SK-N-SH (cell line): ENCODE data around the gene COL25A1. TPM values are rescaled to one million over a fixed set of nuclear protein-coding genes. Genes with fewer than 3 reads are reported as not detected.

Experiments
- CTCF ChIA-PET: fragments of 300-600, 350-600 bp; formaldehyde crosslinking; extraction: SDS; loops from one replicate; lab custom pipeline; 2021; lab: Yijun Ruan, JAX
- POLR2A ChIA-PET: fragments of 350-600 bp; sonication (Branson Sonifier 250); formaldehyde crosslinking; extraction: SDS; loops from one replicate; lab custom pipeline; 2020; ENCODE audit warnings: antibody characterized with exemption, inconsistent platforms; lab: Yijun Ruan, JAX
- DNase-seq: peaks from one replicate; pipeline ENCODE4 v3.0.0; 2012
- H2AFZ ChIP-seq: fragments of 200-600 bp; sonication (generic); 2 replicates; pipeline ENCODE4 v1.8.1; 2016; ENCODE audit warnings: antibody characterized with exemption, mild to moderate bottlenecking, low read depth
- H3F3A ChIP-seq: fragments of 200-600 bp; sonication (generic); replicated peaks from 2 replicates; pipeline ENCODE3; 2016; ENCODE audit warnings: antibody characterized with exemption, mild to moderate bottlenecking; ENCODE audit not compliant: insufficient read depth
- H3K27ac ChIP-seq, 2 experiments: fragments of 200-500 bp in 1 of 2; fragments of 200-600 bp in 1 of 2; sonication (Bioruptor generic) in 1 of 2; sonication (generic), shearing (Covaris generic) in 1 of 2; 2 replicates each; pipeline versions ENCODE4 v1.5.1 to v1.6.1; 2014 to 2016; ENCODE audit warnings: low read depth in 2 of 2, inconsistent platforms in 1 of 2, low read length in 1 of 2, mild to moderate bottlenecking in 1 of 2, mixed read lengths in 1 of 2
- H3K27me3 ChIP-seq: fragments of 200-600 bp; sonication (generic), shearing (Covaris generic); 2 replicates; pipeline ENCODE4 v1.6.1; 2016; ENCODE audit warnings: mixed run types; ENCODE audit not compliant: insufficient read depth
- H3K36me3 ChIP-seq, 2 experiments: fragments of 200-500 bp in 1 of 2; fragments of 200-600 bp in 1 of 2; sonication (Bioruptor generic) in 1 of 2; sonication (generic) in 1 of 2; replicated peaks in 1 of 2; 2 replicates each; pipeline versions ENCODE3 to v1.5.1; 2014 to 2016; ENCODE audit warnings: low read length in 1 of 2, mild to moderate bottlenecking in 1 of 2; ENCODE audit not compliant: insufficient read depth in 2 of 2, control insufficient read depth in 1 of 2
- H3K4me1 ChIP-seq, 2 experiments: fragments of 200-500 bp in 1 of 2; fragments of 200-600 bp in 1 of 2; sonication (Bioruptor generic) in 1 of 2; sonication (generic), shearing (Covaris generic) in 1 of 2; 2 replicates each; pipeline versions ENCODE4 v1.5.1 to v1.6.1; 2014 to 2016; ENCODE audit warnings: low read depth in 1 of 2, low read length in 1 of 2, mixed run types in 1 of 2; ENCODE audit not compliant: insufficient read depth in 2 of 2, control insufficient read depth in 1 of 2
- H3K4me2 ChIP-seq: fragments of 200-600 bp; sonication (generic), shearing (Covaris generic); 2 replicates; pipeline ENCODE4 v1.6.1; 2017; ENCODE audit warnings: mixed run types
- H3K4me3 ChIP-seq, 2 experiments: fragments of 200-500 bp in 1 of 2; fragments of 200-600 bp in 1 of 2; sonication (Bioruptor generic) in 1 of 2; sonication (generic), shearing (Covaris generic) in 1 of 2; 2 replicates each; pipeline versions ENCODE4 v1.5.1 to v1.8.1; 2014 to 2016; ENCODE audit warnings: low read depth in 2 of 2, inconsistent platforms in 1 of 2, low read length in 1 of 2, mild to moderate bottlenecking in 1 of 2, mixed read lengths in 1 of 2, moderate library complexity in 1 of 2
- H3K79me2 ChIP-seq: fragments of 200-600 bp; sonication (generic); 2 replicates; pipeline ENCODE4 v1.8.1; 2017; ENCODE audit warnings: mild to moderate bottlenecking; ENCODE audit not compliant: insufficient read depth
- H3K9ac ChIP-seq: fragments of 200-600 bp; sonication (generic); 2 replicates; pipeline ENCODE4 v1.6.1; 2017; ENCODE audit warnings: mixed run types
- H3K9me2 ChIP-seq: fragments of 200-600 bp; sonication (generic); 2 replicates; pipeline ENCODE4 v1.6.1; 2017; ENCODE audit warnings: mixed run types
- H3K9me3 ChIP-seq: fragments of 200-600 bp; sonication (generic); 2 replicates; pipeline ENCODE4 v1.6.1; 2017; ENCODE audit warnings: mixed run types, mild to moderate bottlenecking, moderate library complexity
- H4K20me1 ChIP-seq: fragments of 200-600 bp; sonication (generic); 2 replicates; pipeline ENCODE4 v1.6.1; 2017; ENCODE audit warnings: mild to moderate bottlenecking, mixed run types; ENCODE audit not compliant: insufficient read depth
- CHD2 ChIP-seq: fragments of 150-350 bp; IDR thresholded peaks from 2 replicates; pipeline ENCODE4 v1.6.1; 2018; ENCODE audit warnings: low read length; ENCODE audit not compliant: partially characterized antibody
- CTCF ChIP-seq: fragments of 200-600 bp; sonication (generic); IDR thresholded peaks from 2 replicates; pipeline ENCODE4 v1.6.1; 2017; ENCODE audit warnings: antibody characterized with exemption, mild to moderate bottlenecking, moderate library complexity
- FOSL2 ChIP-seq: IDR thresholded peaks from 2 replicates; pipeline ENCODE4 v1.4.0; 2012; ENCODE audit warnings: low read depth, mild to moderate bottlenecking, moderate library complexity, borderline replicate concordance
- FOXM1 ChIP-seq: IDR thresholded peaks from 2 replicates; pipeline ENCODE4 v1.4.0; 2012; ENCODE audit warnings: low read depth, mild to moderate bottlenecking
- GATA2 ChIP-seq: sonication (generic); formaldehyde crosslinking; IDR thresholded peaks from 2 replicates; pipeline ENCODE4 v1.5.0; 2020; ENCODE audit warnings: mild to moderate bottlenecking, missing genetic modification reagents
- JUND ChIP-seq: IDR thresholded peaks from 2 replicates; pipeline ENCODE4 v1.4.0; 2012
- MAX ChIP-seq: IDR thresholded peaks from 2 replicates; pipeline ENCODE4 v1.4.0; 2012; ENCODE audit warnings: low read depth
- MEF2A ChIP-seq: IDR thresholded peaks from 2 replicates; pipeline ENCODE4 v1.4.0; 2012; ENCODE audit warnings: low read depth, borderline replicate concordance
- MXI1 ChIP-seq: IDR thresholded peaks from 2 replicates; pipeline ENCODE4 v1.6.1; 2012; ENCODE audit warnings: mild to moderate bottlenecking, low read depth, low read length, improper control_type of control experiment
- NFIC ChIP-seq: IDR thresholded peaks from 2 replicates; pipeline ENCODE4 v1.4.0; 2012; ENCODE audit warnings: borderline replicate concordance
- PBX3 ChIP-seq: IDR thresholded peaks from 2 replicates; pipeline ENCODE4; 2012
- RAD21 ChIP-seq: IDR thresholded peaks from 2 replicates; pipeline ENCODE4 v1.6.1; 2012; ENCODE audit warnings: mild to moderate bottlenecking, low read length
- REST ChIP-seq: IDR thresholded peaks from 2 replicates; pipeline ENCODE4 v1.6.1; 2012; ENCODE audit warnings: mild to moderate bottlenecking, low read depth, low read length, moderate library complexity
- RFX5 ChIP-seq: IDR thresholded peaks from 2 replicates; pipeline ENCODE4 v1.6.1; 2012; ENCODE audit warnings: mild to moderate bottlenecking, improper control_type of control experiment, low read length
- RXRA ChIP-seq: IDR thresholded peaks from 2 replicates; pipeline ENCODE4 v1.4.0; 2012; ENCODE audit warnings: low read depth, mild to moderate bottlenecking, borderline replicate concordance
- TCF12 ChIP-seq: IDR thresholded peaks from 2 replicates; pipeline ENCODE4 v1.4.0; 2012
- USF1 ChIP-seq: IDR thresholded peaks from 2 replicates; pipeline ENCODE4 v1.4.0; 2012; ENCODE audit warnings: low read depth, borderline replicate concordance
- USF2 ChIP-seq: fragments of 150-350 bp; IDR thresholded peaks from 2 replicates; pipeline ENCODE4 v1.6.1; 2017; ENCODE audit warnings: antibody characterized with exemption, low read length, low read depth, borderline replicate concordance
- YY1 ChIP-seq: IDR thresholded peaks from 2 replicates; pipeline ENCODE4 v1.4.0; 2012; ENCODE audit warnings: low read depth, mild to moderate bottlenecking
- WGBS: methylation state at CpG from one replicate; pipeline ENCODE4 v1.1.6; 2017; ENCODE audit warnings: low lambda C conversion rate; 5-methylcytosine and 5-hydroxymethylcytosine counted together
- polyA plus RNA-seq, 3 experiments: library from polyadenylated mRNA; depleted of rRNA; stranded (reverse); fragments of >200 nt; gene quantifications; 2 replicates each; pipeline ENCODE4 v1.2.3, GENCODE V29; 2012

Gene COL25A1
- polyA plus RNA-seq, 1 of the 3 experiments (the other 2 are of a cell fraction), result not detected

- Histone ChIP-seq H3K4me2 (no peak overlapping the region), H2AFZ (no peak overlapping the region), H3F3A (no peaks in the 10 kb centered on the region), H3K9me2 (no peaks in the 10 kb centered on the region), H3K27me3 (no peaks in the 10 kb centered on the region), H4K20me1 (no peaks in the 10 kb centered on the region), H3K4me3 (no peak overlapping the region), H3K4me1 (no peaks in the 10 kb centered on the region; a peak in 1 of 4 replicates), H3K9me3 (no peaks in the 10 kb centered on the region), H3K79me2 (no peaks in the 10 kb centered on the region), H3K27ac (no peak overlapping the region), H3K9ac (no peak overlapping the region), H3K36me3 (no peaks in the 10 kb centered on the region)
- 4% methylated on average over 3 of the region's 3 CpGs for WGBS
- TF ChIP-seq CTCF, result no peak
- TF ChIP-seq USF1, result no peak
- no peak for TF ChIP-seq FOSL2
- ChIA-PET CTCF (interaction anchor here (0.6 kb wide), 1 partner anchor 140 kb away, joined by 3 read pairs; no protein-coding TSS in a partner anchor), POLR2A (no interaction called here)
- no peak for DNase-seq
These were observed 36.2 kb downstream of the COL25A1 start for GRCh38 chr4:109266236-109266635.

- Histone ChIP-seq H3K4me1 (no peaks in the 10 kb centered on the region; a peak in 1 of 4 replicates), H4K20me1 (no peaks in the 10 kb centered on the region), H2AFZ (no peak overlapping the region), H3K4me2 (no peak overlapping the region), H3K9me2 (no peaks in the 10 kb centered on the region), H3K36me3 (no peaks in the 10 kb centered on the region), H3K27ac (no peak overlapping the region), H3F3A (no peaks in the 10 kb centered on the region), H3K9me3 (no peaks in the 10 kb centered on the region), H3K9ac (no peak overlapping the region), H3K27me3 (no peaks in the 10 kb centered on the region), H3K4me3 (no peak overlapping the region), H3K79me2 (no peaks in the 10 kb centered on the region)
- POLR2A ChIA-PET, result no interaction called here
- WGBS, result 2% methylated on average over 4 of the region's 4 CpGs
- CTCF ChIA-PET, result no interaction called here
- no peak for DNase-seq
- TF ChIP-seq FOSL2 (no peak), FOXM1 (no peak), USF2 (no peak), RFX5 (no peak), MEF2A (no peak), RAD21 (no peak), YY1 (no peak), JUND (no peak), USF1 (no peak), NFIC (no peak), GATA2 (CRISPR knock-in tag) (no peak), MXI1 (no peak), TCF12 (no peak), MAX (no peak), REST (no peak), PBX3 (no peak), RXRA (no peak), CHD2 (no peak)
These were observed 38.7 kb downstream of the COL25A1 start for GRCh38 chr4:109263721-109264120.
